NCI-H345 treated with DMSO at 0.1 percent for 48 hours (cell line): Measurements from ENCODE around the gene RPS10.

Experiments used
- DNase-seq: peaks from one replicate; lab custom pipeline; 2025; ENCODE audit not compliant: unreplicated experiment; lab: John Stamatoyannopoulos, UW

Gene RPS10

DNA sequence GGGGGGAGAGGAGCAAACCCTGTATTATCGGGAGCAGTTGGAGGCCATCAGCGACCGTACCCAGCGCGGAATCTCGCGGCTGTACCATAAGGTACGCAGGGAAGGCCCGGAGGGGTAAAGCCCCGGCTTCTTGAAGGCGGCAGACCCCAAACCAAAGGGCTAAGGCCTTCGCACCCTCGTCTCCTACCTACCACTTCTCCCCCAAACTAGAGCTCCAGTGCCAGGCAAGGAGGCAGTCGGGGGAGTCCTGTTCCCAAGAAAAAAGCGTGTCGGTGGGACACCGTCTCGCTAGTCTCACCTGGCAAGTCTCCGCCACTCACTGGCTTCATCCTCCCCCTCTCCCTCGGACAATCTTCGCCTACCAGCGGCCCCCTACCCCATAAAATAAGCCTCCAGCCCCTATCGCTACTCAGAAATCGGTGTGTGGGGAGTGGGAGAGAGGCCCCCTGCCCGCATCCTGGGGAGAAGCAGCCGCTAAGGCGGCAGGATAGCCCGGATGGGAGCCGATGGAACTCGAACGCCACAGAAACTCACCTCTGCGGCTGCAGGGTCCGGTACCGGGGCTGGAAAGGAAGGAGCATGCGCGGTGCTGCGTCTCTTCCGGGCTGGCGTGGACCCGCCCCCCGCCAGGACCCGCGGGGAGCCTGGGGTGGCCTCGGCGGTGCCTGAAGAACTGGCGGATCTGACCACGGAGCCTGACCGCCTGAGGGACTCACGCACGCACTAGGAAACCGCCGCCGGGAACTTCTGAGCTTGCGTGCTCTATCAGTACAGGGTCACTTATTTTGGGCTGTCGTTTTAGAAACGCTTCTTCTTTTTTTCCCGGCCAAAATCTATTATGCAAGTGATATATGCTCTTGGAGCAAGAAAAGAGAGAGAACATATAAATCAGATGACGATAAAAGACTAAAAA is at the start of gene RPS10:
TSS of gene RPS10 (minus strand) at position 572 of the 913 bp plus-strand sequence. CDS start 848 bp downstream, outside the sequence.
- DNase-seq: peak; percentile 87

DNA sequence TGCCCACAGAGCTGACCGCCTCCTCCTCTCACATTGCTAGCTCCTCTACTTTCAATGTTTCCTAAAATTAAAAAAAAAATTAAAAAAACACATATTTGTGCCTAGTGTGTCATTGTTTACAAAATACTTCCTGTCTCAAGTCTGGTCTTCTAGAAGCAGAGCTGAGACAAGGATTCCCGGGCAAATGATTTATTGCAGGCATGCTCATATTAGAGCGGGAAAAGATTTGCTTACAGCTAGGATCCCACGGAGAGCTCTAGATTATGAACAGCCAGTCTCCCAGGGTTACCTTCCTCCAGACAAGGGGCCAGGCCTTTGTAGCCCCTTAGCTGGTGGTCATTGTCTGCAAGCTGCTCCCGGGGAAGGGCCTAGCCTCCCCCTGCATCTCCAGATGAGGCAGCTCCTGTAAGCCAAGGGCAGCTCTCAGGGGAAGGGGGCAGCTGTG is 49.4 kb upstream of the RPS10 start:
- no peak for DNase-seq

DNA sequence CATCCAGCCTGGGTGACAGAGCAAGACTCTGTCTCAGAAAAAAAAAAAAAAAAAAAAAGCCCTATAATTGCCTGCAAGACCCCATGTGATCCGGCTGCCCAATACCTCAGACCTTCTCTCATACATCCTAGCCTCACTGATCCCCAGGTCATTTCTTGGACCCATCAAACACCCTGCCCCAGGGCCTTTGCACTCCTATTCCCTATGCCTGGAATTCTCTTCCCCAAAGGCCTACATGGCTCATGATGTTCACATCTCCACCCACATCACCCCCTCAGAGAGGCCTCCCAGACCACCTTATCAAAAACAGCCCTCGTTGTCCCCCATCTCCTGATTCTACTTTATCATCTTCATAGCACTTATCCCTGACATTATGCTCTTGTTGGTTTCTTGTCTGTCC is 48.9 kb upstream of the RPS10 start:
- no peak for DNase-seq

DNA sequence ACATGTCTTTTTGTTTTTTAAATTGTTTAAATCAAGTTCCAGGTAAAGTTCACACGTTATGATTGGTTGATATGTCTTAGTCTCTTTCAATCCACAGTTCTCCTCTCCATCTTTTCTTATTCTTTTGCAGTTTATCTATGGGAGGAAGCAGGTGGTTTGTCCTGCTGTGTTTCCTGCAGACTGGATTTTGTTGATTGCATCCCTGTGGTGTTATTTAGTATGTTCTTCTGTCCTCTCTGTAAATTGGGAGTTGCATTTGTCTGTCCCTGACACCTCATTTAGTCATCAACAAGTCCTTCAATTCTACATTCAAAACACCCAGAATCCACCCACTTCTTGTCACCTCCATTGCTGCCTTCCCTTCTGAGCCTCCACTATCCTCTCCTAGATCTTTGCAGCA is 48.1 kb upstream of the RPS10 start:
- no peak for DNase-seq

DNA sequence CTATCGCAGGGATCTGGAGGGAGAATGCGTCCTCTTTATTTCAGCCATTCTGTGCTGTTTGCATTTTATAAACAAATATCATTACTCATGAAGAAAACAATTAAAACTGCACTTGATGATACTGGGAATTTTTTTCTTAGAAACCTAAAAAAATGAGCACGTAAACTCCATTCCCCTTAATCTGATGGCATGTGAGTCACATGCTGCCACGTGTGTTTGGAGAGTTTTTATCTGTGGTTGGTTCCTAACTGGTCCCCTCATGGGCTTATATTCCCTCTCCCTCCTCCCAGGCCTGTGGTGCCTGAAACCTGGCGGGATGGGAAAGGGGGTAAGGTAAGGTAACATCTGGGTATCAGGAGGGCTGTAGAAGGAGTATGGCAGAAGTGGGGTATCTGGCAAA is 46.6 kb upstream of the RPS10 start:
- no peak for DNase-seq

DNA sequence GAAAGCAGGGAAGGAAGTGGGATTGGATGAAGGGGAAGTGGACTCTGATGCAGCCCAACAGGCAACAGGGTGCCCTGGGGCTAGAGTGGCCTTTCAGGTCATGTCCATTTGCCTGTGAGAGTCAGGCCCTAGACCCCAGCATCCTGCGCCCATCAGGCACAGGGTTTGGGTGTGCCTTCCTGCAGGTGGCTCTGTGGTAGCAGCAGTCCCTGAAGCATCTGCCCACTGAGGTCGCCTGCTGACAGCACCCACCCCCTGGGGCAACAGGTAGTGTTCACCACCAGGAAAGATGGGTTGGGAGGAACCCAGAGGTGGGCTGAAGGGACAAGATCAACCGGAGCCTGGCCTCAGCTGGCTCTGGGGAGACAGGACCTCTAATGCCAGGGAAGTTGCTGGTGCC is 43.6 kb upstream of the RPS10 start:
- no peak for DNase-seq

DNA sequence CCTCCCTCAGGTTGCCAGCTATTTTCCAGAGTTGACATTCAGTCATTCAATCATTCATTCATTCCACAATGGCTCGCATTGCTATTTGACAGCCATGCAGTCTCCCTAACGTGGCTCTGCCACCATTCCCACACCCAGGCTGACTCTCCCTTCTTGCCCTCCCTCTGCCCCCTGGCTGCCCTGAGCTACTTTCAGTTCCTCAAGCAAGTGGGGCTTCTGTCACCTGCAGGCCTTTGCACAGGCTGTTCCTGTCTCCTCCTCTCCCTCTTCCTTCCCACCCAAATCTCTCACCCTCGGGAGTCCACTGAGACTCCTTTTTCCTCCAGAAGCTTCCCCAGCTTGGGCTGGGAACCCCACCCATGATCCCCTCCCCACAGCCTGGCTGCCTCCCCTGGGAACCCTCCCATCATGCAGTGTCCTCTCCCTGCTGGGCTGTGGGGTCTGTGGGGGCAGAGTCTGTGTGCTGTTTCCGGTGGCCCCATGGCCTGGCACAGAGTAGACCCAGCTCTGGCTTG is 42.6 kb upstream of the RPS10 start:
- no peak for DNase-seq

DNA sequence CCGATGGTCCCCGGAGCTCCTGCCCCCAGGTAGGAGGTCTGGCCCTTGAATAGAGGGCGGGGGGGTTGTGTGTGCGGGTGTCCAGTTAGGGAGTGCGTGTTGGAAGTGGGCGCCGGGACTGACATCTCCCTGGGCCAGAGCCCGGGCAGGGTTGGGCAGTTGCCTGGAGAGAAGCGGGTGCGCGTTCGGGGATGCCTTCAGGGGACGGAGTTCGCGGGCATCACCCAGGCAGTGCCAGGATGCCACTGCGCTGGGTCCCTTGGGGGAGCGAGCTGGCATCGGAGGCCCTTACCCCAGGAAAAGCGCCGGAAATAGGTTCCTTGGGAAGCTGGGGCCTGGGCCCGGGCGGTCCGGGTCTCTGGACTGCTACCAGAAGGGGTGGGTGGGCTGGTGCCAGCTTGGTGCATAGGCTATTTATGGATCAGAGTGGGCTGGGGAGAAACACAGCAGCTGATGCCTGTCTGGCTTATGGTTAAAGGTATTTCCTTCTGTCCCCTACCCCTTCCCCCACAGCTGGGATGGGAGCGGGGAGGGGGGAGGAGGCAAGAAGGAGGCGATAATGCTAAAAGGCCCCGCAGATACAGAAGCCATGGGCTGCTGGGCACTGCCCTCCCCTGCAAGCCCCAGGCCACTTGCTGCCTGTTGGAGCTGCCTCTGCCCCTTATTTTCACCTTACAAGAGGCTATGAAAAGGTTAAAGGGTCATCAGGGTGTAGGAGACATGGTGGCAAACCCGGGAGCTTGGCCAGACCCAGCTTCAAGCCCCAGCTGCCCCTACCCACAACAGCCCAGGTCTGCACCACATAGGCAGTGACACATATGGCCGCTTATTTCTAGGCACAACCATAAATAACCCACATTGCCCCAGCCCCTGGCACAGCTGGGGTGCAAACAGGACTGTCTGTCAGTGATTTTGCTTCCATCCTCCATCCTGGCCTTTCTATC is 40.6 kb upstream of the RPS10 start:
- no peak for DNase-seq

DNA sequence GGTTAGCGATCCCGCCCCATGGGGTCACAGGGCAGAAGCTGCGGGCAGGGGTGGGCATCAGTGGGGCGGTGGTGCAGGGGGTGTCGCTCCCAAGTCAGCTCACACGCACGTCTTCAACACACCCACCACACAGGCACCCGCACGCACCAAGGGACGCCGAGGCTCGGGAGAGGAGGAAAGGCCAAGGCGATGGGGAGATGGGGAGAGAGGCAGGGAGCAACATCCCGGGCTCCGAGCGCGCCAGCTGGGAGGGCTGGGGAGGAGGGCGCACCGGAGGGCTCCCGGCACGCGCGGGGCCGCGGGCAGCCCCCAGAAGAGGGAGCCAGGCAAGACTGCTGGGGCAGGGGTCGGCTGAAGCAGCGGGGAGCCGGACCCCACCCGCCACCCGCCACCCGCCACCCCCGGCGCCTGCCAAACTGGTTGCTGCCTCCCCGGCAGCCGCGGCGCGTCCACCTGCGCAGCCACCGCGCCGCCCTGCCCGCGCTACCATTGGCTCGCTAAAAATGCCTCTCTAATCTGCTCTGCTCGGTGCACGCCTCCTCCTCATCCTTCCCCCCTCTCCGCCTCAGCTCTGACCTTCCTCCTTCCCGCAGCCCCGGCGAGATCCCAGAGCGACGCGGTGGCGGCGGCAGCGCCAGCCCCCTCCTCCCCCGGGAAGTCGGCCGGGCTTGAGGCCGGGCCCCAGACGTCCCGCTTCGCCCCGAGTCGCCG is 39.8 kb upstream of the RPS10 start, which contains the start of gene PACSIN1:
TSS of gene PACSIN1 (plus strand) at position 546 of the 711 bp plus-strand sequence. CDS start 60,230 bp downstream, outside the sequence.
- DNase-seq: no peak

DNA sequence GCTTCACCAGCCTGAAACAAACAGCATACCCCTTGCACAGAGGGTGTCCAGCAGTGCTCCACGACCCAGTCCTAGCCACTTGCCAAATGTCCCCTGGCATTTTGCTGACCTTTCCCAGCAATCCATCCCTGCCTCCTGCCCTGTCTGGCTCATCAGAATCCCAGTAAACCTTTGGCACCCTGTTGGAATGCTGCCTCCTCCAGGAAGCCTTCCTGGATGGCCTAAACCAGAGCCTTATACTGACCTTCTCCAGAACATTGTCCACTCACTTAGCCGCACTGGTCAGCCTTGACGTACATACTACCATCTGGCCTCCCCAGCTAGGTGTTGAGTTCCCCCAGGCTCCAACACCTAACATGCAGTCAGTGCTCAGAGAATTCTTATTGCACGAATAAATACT is 38.0 kb upstream of the RPS10 start:
- DNase-seq: no peak

DNA sequence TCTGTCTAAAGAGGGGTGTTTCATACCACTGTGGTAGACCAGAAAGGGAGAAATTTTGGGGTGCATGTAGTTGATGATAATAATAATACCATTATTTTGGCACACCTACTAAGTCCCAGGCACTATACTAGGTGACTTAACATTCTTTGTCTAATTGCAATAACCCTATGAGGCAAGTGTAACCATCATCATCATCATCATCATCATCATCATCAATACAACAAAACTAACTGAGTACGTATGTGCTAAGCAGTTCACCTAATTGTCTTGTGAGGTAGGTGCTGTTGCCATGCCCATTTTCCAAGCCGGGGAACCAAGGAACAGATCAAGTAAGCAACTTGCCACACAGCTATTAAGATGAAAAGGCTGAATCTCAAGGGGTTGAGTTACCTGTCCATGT is 37.4 kb upstream of the RPS10 start:
- DNase-seq: no peak

DNA sequence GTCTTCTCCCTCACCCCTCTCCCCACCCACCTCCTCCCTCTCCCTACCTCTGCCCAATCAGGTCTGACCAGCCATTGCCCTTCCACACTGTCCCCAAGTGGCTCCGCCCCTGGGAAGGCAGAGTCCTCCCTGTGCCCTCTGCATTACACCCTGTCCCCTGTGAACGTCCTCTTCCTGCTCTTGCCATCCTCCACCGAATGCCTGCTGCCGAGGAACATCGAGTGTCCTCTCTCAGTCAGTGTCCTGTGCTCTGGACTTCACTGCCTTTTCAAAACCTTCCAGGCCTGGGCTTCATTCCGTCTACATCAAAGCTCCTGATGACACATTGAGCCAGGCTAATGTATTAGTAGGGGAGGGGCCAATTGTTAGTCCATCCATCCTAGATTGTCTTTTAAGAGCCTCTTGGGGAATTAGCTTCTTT is 36.7 kb upstream of the RPS10 start:
- no peak for DNase-seq

DNA sequence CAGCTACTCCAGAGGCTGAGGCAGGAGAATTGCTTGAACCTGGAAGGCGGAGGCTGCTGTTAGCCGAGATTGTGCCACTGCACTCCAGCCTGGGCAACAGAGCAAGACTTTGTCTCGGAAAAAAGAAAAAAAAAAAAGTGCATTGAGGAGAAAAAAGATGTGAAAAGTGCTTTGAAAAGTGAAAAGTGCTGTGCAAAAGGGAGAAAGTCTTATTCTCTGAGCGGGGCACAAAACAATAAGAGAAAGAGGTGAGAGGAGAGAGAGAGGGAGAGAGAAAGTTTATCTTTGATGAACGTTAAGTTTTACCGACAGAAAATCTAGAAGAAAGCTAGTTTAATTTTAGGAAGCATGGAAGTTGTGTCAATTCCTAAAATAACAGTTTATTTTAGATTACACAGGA is 36.1 kb upstream of the RPS10 start:
- no peak for DNase-seq

DNA sequence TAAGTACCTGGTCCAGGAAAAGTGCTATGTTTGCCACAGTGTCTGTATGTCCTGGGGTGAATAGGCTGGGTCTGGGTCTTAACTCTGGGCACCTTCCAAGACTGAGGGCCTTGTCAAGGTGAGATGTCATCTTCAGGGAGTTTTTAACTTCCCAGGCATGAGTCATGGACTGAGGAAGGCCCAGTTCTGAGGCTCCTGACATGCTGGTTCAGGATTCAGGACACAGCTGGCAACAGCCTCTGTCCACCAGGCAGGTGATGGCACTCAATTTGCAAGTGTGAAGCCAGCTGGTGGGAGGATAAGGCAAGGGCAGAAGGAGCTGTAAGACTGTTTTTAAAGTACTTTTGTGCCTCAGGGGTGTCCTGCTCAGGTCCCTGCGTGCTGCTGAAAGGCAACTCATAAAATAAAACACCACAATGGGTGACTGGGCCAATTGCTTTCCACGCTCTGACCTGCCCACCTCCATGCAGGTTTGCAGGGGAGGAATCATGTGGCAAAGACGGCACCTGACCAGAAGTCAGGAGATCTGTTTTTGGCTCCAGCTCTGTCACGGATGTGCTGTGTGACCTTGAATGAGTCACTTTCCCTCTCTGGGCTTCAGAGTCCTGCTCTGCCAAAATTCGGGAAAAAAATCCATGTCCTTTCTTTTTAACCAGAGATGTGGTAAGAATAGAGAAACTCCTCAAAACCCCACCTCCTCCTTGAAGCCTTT is 35.1 kb upstream of the RPS10 start:
- no peak for DNase-seq

DNA sequence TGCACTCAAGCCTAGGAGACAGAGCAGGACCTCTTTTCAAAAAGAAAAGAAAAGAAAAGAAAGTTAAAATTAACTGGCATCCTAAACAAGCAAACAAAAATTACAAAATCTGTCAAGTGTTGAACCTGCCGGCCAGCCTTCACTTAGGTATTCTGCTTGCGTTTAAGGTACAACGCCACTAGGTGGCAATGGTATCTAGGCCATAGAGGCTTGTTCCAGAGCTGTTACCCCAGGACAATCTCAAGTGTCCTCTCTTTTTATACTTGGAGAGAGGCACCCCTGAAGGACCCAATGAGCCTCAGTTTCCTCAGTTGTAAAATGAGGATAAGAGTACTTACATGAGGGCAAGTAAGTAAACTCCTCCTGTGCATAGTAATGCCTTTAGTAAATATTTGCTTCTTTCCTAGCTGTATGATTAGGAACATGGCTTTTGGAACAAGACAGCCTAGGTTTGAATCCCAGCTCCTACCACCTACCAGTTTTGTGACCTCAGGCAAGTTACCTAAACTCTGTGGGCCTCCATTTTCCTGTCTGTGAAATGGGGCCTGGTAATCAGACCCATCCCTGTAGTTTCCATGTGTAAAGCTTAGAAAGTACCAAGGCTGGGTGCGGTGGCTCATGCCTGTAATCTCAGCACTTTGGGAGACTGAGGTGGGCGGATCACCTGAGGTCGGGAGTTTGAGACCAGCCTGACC is 34.2 kb upstream of the RPS10 start:
- peak; percentile 39 for DNase-seq

DNA sequence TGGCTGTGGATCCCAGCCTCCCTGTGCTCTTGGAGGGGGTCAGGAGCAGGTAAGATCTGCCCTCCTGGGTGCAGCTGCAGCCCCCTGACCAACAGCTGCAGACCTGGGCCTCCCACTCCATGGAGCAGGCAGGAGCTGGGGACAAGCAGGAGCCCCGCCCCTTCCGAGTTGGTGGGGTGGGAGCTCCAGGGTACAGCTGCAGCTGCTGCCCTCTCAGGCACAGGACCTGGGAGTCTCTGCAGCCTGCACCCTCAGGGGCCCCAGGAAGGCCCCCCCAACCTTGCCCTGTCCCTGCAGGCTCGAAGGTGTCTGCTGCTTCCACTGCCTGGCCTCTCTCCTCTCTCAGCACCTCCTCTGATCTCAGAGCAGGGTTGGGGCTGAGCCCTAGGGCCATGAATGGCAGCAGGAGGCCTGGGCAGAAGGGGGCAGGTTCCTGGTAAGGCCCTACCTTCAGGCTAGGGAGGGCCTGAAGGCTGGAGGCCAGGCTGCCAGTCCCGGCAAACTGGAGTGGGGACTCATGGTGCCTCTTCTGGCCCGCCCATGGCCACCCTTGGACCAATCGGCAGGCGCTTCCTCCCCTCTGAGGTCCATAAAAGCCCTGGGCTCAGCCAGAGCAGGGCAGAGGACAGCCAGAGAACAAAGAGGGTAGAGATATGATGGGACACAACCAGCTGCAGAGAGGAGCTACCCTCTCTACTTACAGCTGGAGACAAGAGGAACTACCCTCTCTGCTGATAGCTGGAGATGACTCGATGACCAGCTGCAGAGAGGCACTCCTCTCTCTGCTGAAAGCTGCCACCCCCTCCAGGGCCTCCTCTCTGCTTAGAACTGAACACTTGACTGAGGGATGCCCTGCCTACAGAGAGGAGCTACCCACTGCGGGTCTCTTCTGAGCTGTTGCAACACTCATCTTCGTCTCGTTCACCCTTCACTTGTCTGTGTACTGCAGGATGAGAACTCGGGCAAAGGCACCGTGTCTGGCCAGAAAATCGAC is 32.2 kb upstream of the RPS10 start:
- DNase-seq: no peak

DNA sequence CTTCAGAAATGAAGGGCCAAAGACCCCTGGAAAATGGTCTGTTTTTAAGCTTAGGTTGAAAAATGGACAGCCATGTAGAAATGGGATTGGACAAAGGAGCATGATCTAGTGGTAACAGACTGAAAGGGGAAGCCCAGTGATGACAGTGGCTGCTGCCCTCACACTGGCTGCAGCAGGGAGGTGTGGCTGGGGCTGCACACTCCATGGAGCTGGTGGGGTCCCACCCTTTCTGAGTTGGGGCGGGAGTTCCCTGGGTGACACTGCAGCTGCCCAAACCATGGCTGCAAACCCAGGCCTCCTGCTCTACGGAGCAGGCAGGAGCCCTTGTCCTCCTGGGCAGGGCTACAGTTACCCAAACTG is 31.5 kb upstream of the RPS10 start:
- no peak for DNase-seq

DNA sequence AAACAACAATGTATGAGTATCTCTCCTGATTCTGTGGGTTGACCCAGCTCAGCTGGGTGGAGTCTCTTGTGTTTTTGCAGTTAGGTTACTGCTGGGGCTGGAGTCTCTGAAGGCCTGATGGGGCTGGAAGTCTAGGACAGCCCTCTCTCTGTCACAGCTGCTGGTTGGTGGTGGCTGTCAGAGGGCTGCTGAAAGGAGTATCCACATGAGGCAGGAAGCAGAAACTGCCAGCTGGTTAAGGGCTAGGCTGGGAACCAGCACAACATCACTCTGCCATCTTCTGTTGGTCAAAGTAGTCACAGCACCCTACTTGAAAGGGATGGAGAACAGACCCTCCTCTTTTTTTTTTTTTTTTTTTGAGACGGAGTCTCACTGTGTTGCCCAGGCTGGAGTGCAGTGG is 30.0 kb upstream of the RPS10 start:
- no peak for DNase-seq
